ENCODE measurements around the gene KRT38.

KRT38 gene

GRCh38 chr17:41403404-41404023 is 37.3 kb downstream of the KRT38 start:
- H4K8ac ChIP-seq (ENCODE audit: low read depth, low read length): no peak overlapping the region
- no peaks in the 10 kb centered on the region for H3K27me3 ChIP-seq (ENCODE audit: insufficient read depth, low read length)
- H3K14ac ChIP-seq (ENCODE audit: low read length): no peak overlapping the region
- no peak overlapping the region for H3K27ac ChIP-seq (ENCODE audit: low read depth, low read length)
- no peaks in the 10 kb centered on the region for H3K79me1 ChIP-seq (ENCODE audit: low read length)
- H3K4me1 ChIP-seq (ENCODE audit: control insufficient read depth in 1 of 2, insufficient read depth in 2 of 2, low read length in 2 of 2): peaks cover 0 to 6% of the 10 kb centered on the region in 2 experiments
- no peaks in the 10 kb centered on the region for H3K79me2 ChIP-seq (ENCODE audit: control insufficient read depth, insufficient read depth, low read length, poor library complexity)
- no peak overlapping the region for H4K12ac ChIP-seq (ENCODE audit: low read depth, low read length)
- no peak overlapping the region for H3K9ac ChIP-seq (ENCODE audit: low read length)
- H2BK5ac ChIP-seq (ENCODE audit: low read depth, low read length, poor library complexity): no peak overlapping the region
- H4K91ac ChIP-seq (ENCODE audit: low read depth, low read length): no peak overlapping the region
- H3K9me3 ChIP-seq (ENCODE audit: insufficient read depth, low read depth, low read length): no peaks in the 10 kb centered on the region
- no peak overlapping the region for H2AK5ac ChIP-seq (ENCODE audit: low read length)
- no CpG with 5 or more reads among the region's 4 CpGs for WGBS (ENCODE audit: extremely low coverage, insufficient coverage, insufficient read length)
- H3K4me3 ChIP-seq (ENCODE audit: low read depth, low read length): no peak overlapping the region
- no peak overlapping the region for H3K4me2 ChIP-seq (ENCODE audit: low read length)
- no peaks in the 10 kb centered on the region for H3K36me3 ChIP-seq (ENCODE audit: control insufficient read depth in 1 of 2, insufficient read depth in 2 of 2, low read length in 2 of 2)
- H2BK12ac ChIP-seq (ENCODE audit: low read length): no peak overlapping the region
- H3K4ac ChIP-seq (ENCODE audit: low read depth, low read length): no peak overlapping the region
- no peak overlapping the region for H2AFZ ChIP-seq (ENCODE audit: insufficient read depth, low read length, poor library complexity)
- H3K23ac ChIP-seq (ENCODE audit: low read length): no peak overlapping the region
- no peak overlapping the region for H2BK120ac ChIP-seq (ENCODE audit: insufficient read depth, low read length, poor library complexity)
- H3K18ac ChIP-seq (ENCODE audit: low read length): no peak overlapping the region
- no peak for DNase-seq

GRCh38 chr17:41402161-41402560 is 38.6 kb downstream of the KRT38 start:
- no peak overlapping the region for H2AK5ac ChIP-seq (ENCODE audit: low read length)
- no peak for DNase-seq
- H2BK120ac ChIP-seq (ENCODE audit: insufficient read depth, low read length, poor library complexity): no peak overlapping the region
- H2AFZ ChIP-seq (ENCODE audit: insufficient read depth, low read length, poor library complexity): no peak overlapping the region
- no peak overlapping the region for H3K9ac ChIP-seq (ENCODE audit: low read length)
- H3K4ac ChIP-seq (ENCODE audit: low read depth, low read length): no peak overlapping the region
- no peaks in the 10 kb centered on the region for H3K9me3 ChIP-seq (ENCODE audit: insufficient read depth, low read depth, low read length)
- H3K14ac ChIP-seq (ENCODE audit: low read length): no peak overlapping the region
- no peak overlapping the region for H3K23ac ChIP-seq (ENCODE audit: low read length)
- H4K91ac ChIP-seq (ENCODE audit: low read depth, low read length): no peak overlapping the region
- H3K18ac ChIP-seq (ENCODE audit: low read length): no peak overlapping the region
- no peak overlapping the region for H3K27ac ChIP-seq (ENCODE audit: low read depth, low read length)
- no peak overlapping the region for H4K12ac ChIP-seq (ENCODE audit: low read depth, low read length)
- H3K4me3 ChIP-seq (ENCODE audit: low read depth, low read length): no peak overlapping the region
- H3K4me1 ChIP-seq (ENCODE audit: control insufficient read depth in 1 of 2, insufficient read depth in 2 of 2, low read length in 2 of 2): peaks cover 0 to 6% of the 10 kb centered on the region in 2 experiments
- H3K36me3 ChIP-seq (ENCODE audit: control insufficient read depth in 1 of 2, insufficient read depth in 2 of 2, low read length in 2 of 2): no peaks in the 10 kb centered on the region
- H3K27me3 ChIP-seq (ENCODE audit: insufficient read depth, low read length): no peaks in the 10 kb centered on the region
- H2BK12ac ChIP-seq (ENCODE audit: low read length): no peak overlapping the region
- no peak overlapping the region for H2BK5ac ChIP-seq (ENCODE audit: low read depth, low read length, poor library complexity)
- H4K8ac ChIP-seq (ENCODE audit: low read depth, low read length): no peak overlapping the region
- H3K79me1 ChIP-seq (ENCODE audit: low read length): no peaks in the 10 kb centered on the region
- WGBS (ENCODE audit: extremely low coverage, insufficient coverage, insufficient read length): no CpG with 5 or more reads among the region's 5 CpGs
- H3K4me2 ChIP-seq (ENCODE audit: low read length): no peak overlapping the region
- H3K79me2 ChIP-seq (ENCODE audit: control insufficient read depth, insufficient read depth, low read length, poor library complexity): no peaks in the 10 kb centered on the region

DNA sequence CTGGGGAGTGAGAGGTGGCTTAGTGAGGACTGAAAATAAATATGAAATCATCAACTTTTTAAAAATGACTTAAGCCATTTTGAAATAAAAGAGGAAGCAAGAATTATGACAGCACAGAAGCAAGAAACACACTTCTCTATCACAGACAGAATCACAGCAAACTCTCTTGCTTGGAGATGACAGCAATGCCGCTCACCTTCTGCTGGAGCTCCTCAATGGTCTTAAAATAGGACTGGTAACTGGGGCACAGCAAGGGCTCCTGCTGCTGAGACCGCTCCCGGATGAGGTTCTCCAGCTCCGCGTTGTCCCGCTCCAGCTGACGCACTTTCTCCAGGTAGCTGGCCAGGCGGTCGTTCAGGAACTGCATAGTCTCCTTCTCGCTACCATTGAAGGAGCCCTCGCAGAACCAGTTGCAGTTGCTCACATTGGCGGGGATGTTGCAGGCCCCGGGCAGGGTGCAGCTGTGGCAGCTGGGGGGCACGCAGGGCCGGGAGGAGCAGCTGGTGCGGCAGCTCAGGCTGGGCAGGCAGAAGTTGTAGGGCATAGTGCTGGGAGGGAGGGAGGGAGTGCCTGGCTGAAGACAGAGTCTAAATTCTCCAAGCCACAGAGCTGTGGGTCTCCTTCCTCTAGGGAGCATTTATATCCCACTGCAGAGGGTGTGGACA is 43.7 kb downstream of the KRT38 start, which contains the start of gene KRT31:
TSS of gene KRT31 (minus strand) at position 613 of the 665 bp plus-strand sequence. CDS start at position 544, 69 bp downstream.
- Histone ChIP-seq H3K9ac (ENCODE audit: low read length) (no peak within 1 kb of the TSS), H3K27ac (ENCODE audit: low read depth, low read length) (no peak within 1 kb of the TSS), H3K79me1 (ENCODE audit: low read length) (no peaks in the 10 kb centered on the region), H3K23ac (ENCODE audit: low read length) (no peak within 1 kb of the TSS), H3K4ac (ENCODE audit: low read depth, low read length) (no peak within 1 kb of the TSS), H3K4me3 (ENCODE audit: low read depth, low read length) (no peak within 1 kb of the TSS), H3K9me3 (ENCODE audit: insufficient read depth, low read depth, low read length) (no peaks in the 10 kb centered on the region), H3K79me2 (ENCODE audit: control insufficient read depth, insufficient read depth, low read length, poor library complexity) (no peaks in the 10 kb centered on the region), H3K18ac (ENCODE audit: low read length) (no peak within 1 kb of the TSS), H2BK12ac (ENCODE audit: low read length) (no peak within 1 kb of the TSS), H3K4me1 (ENCODE audit: control insufficient read depth in 1 of 2, insufficient read depth in 2 of 2, low read length in 2 of 2) (peaks cover 13 to 16% of the 10 kb centered on the region in 2 experiments), H3K4me2 (ENCODE audit: low read length) (no peak within 1 kb of the TSS), H4K8ac (ENCODE audit: low read depth, low read length) (no peak within 1 kb of the TSS), H2AK5ac (ENCODE audit: low read length) (no peak within 1 kb of the TSS), H2BK120ac (ENCODE audit: insufficient read depth, low read length, poor library complexity) (no peak within 1 kb of the TSS), H4K12ac (ENCODE audit: low read depth, low read length) (no peak within 1 kb of the TSS), H2BK5ac (ENCODE audit: low read depth, low read length, poor library complexity) (no peak within 1 kb of the TSS), H3K14ac (ENCODE audit: low read length) (no peak within 1 kb of the TSS), H2AFZ (ENCODE audit: insufficient read depth, low read length, poor library complexity) (no peak within 1 kb of the TSS), H3K36me3 (ENCODE audit: control insufficient read depth in 1 of 2, insufficient read depth in 2 of 2, low read length in 2 of 2) (no peaks in the 10 kb centered on the region), H4K91ac (ENCODE audit: low read depth, low read length) (no peak within 1 kb of the TSS), H3K27me3 (ENCODE audit: insufficient read depth, low read length) (no peaks in the 10 kb centered on the region)
- no CpG with 5 or more reads among the region's 16 CpGs for WGBS (ENCODE audit: extremely low coverage, insufficient coverage, insufficient read length)
- DNase-seq: no peak

- no peak overlapping the region for H3K4me2 ChIP-seq (ENCODE audit: low read length)
- no peaks in the 10 kb centered on the region for H3K36me3 ChIP-seq (ENCODE audit: control insufficient read depth in 1 of 2, insufficient read depth in 2 of 2, low read length in 2 of 2)
- no peak overlapping the region for H3K14ac ChIP-seq (ENCODE audit: low read length)
- no peak overlapping the region for H2BK5ac ChIP-seq (ENCODE audit: low read depth, low read length, poor library complexity)
- no peak overlapping the region for H2AK5ac ChIP-seq (ENCODE audit: low read length)
- no peak overlapping the region for H3K27ac ChIP-seq (ENCODE audit: low read depth, low read length)
- WGBS (ENCODE audit: extremely low coverage, insufficient coverage, insufficient read length): no CpG with 5 or more reads among the region's 7 CpGs
- H3K18ac ChIP-seq (ENCODE audit: low read length): no peak overlapping the region
- H4K91ac ChIP-seq (ENCODE audit: low read depth, low read length): no peak overlapping the region
- H3K23ac ChIP-seq (ENCODE audit: low read length): no peak overlapping the region
- H2AFZ ChIP-seq (ENCODE audit: insufficient read depth, low read length, poor library complexity): no peak overlapping the region
- no peak overlapping the region for H2BK120ac ChIP-seq (ENCODE audit: insufficient read depth, low read length, poor library complexity)
- H3K4ac ChIP-seq (ENCODE audit: low read depth, low read length): no peak overlapping the region
- H3K79me2 ChIP-seq (ENCODE audit: control insufficient read depth, insufficient read depth, low read length, poor library complexity): no peaks in the 10 kb centered on the region
- H4K12ac ChIP-seq (ENCODE audit: low read depth, low read length): no peak overlapping the region
- H3K9ac ChIP-seq (ENCODE audit: low read length): no peak overlapping the region
- DNase-seq: no peak
- H3K9me3 ChIP-seq (ENCODE audit: insufficient read depth, low read depth, low read length): no peaks in the 10 kb centered on the region
- H3K27me3 ChIP-seq (ENCODE audit: insufficient read depth, low read length): no peaks in the 10 kb centered on the region
- H3K4me3 ChIP-seq (ENCODE audit: low read depth, low read length): no peak overlapping the region
- no peak overlapping the region for H2BK12ac ChIP-seq (ENCODE audit: low read length)
- H4K8ac ChIP-seq (ENCODE audit: low read depth, low read length): no peak overlapping the region
- H3K79me1 ChIP-seq (ENCODE audit: low read length): no peaks in the 10 kb centered on the region
- H3K4me1 ChIP-seq (ENCODE audit: control insufficient read depth in 1 of 2, insufficient read depth in 2 of 2, low read length in 2 of 2): peaks cover 13 to 16% of the 10 kb centered on the region in 2 experiments
Measured at GRCh38 chr17:41396340-41396739, 44.4 kb downstream of the KRT38 start.

Measured in trophoblast cell (in vitro differentiated cells and primary cell).